CD4-positive, alpha-beta T cell treated with Interleukin-2 at 100 ng/mL for 4 hours (primary cell): ENCODE measurements around the gene GPANK1.
A peak's percentile ranks its signal among the peaks of the same experiment; 100 is the strongest.

ENCODE experiments used
- DNase-seq: peaks from one replicate; pipeline ENCODE4 v3.0.0-alpha.2; 2020; ENCODE audit warnings: low spot score

GPANK1 gene

GRCh38 chr6:31639449-31639861 is 25.3 kb downstream of the GPANK1 start:
- DNase-seq = no peak

- DNase-seq = no peak
These were observed 25.8 kb downstream of the GPANK1 start for GRCh38 chr6:31639043-31639442.

GRCh38 chr6:31636698-31637596 is 27.9 kb downstream of the GPANK1 start:
- no peak for DNase-seq

GRCh38 chr6:31634969-31635575 is 29.7 kb downstream of the GPANK1 start:
- DNase-seq = no peak

GRCh38 chr6:31634131-31634530 is 30.7 kb downstream of the GPANK1 start:
- DNase-seq = no peak

GRCh38 chr6:31633447-31633846 is 31.4 kb downstream of the GPANK1 start:
- no peak for DNase-seq

- DNase-seq = no peak
These were observed 32.4 kb downstream of the GPANK1 start for GRCh38 chr6:31632279-31632946.

GRCh38 chr6:31631681-31632278 is 33.0 kb downstream of the GPANK1 start:
- no peak for DNase-seq

GRCh38 chr6:31631209-31631608 is 33.6 kb downstream of the GPANK1 start:
- no peak for DNase-seq

GRCh38 chr6:31630177-31630934 is 34.4 kb downstream of the GPANK1 start:
- no peak for DNase-seq

- DNase-seq = no peak
These were observed 35.8 kb downstream of the GPANK1 start for GRCh38 chr6:31629014-31629413.

- DNase-seq = no peak
These were observed 37.0 kb downstream of the GPANK1 start for GRCh38 chr6:31627690-31628287.

- DNase-seq = no peak
These were observed 37.8 kb downstream of the GPANK1 start for GRCh38 chr6:31626952-31627351.

GRCh38 chr6:31624070-31624469 is 40.7 kb downstream of the GPANK1 start:
- DNase-seq = no peak

GRCh38 chr6:31622684-31623091 is 42.1 kb downstream of the GPANK1 start:
- no peak for DNase-seq

GRCh38 chr6:31621991-31622390 is 42.8 kb downstream of the GPANK1 start:
- DNase-seq = no peak

GRCh38 chr6:31621320-31621939 is 43.4 kb downstream of the GPANK1 start:
- DNase-seq = no peak

GRCh38 chr6:31620586-31621319 is 44.0 kb downstream of the GPANK1 start, which contains the start of gene PRRC2A:
Gene PRRC2A (plus strand): TSS chr6:31620715. CDS start chr6:31622790, 2,075 bp downstream.
- DNase-seq = no peak

GRCh38 chr6:31619805-31620585 is 44.8 kb downstream of the GPANK1 start:
- peak; percentile 98 for DNase-seq
